A549 (cell line): Measurements from ENCODE around the gene CD46.

Experiments
- POLR2AphosphoS2 ChIP-seq: conservative IDR thresholded peaks from 2 replicates; pipeline ENCODE4 v1.6.1; 2012; ENCODE audit warnings: low read length, improper control_type of control experiment, inconsistent platforms
- TF ChIP-seq, protein P1 (sequence below): fragments of >200 bp; sonication (Bioruptor Twin); formaldehyde crosslinking; IDR thresholded peaks from 3 replicates; pipeline ENCODE4 v1.5.1; 2016
- TF ChIP-seq, protein P2 (sequence below): fragments of 250-450 bp; sonication (Bioruptor Pico); IDR thresholded peaks from 2 replicates; pipeline ENCODE4 v1.5.0; 2021; ENCODE audit warnings: mild to moderate bottlenecking, moderate library complexity, borderline replicate concordance

DNA sequence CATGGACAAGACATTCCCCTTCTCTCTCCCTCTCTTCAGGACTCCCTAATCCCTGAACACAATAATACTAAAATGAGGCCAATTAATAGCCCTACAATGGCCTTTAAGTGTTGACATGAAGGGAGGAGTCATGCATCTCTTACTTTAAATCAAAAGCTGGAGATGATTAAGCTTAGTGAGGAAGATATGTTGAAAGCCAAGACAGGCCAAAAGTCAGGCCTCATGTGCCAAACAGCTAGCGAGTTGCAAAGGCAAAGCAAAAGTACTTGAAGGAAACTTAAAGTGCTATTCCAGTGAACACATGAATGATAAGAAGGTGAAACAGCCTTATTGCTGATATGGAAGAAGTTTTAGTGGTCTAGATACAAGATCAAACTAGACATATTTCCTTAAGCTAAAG lies 49.5 kb upstream of the CD46 start:
- TF ChIP-seq, protein P1, sequence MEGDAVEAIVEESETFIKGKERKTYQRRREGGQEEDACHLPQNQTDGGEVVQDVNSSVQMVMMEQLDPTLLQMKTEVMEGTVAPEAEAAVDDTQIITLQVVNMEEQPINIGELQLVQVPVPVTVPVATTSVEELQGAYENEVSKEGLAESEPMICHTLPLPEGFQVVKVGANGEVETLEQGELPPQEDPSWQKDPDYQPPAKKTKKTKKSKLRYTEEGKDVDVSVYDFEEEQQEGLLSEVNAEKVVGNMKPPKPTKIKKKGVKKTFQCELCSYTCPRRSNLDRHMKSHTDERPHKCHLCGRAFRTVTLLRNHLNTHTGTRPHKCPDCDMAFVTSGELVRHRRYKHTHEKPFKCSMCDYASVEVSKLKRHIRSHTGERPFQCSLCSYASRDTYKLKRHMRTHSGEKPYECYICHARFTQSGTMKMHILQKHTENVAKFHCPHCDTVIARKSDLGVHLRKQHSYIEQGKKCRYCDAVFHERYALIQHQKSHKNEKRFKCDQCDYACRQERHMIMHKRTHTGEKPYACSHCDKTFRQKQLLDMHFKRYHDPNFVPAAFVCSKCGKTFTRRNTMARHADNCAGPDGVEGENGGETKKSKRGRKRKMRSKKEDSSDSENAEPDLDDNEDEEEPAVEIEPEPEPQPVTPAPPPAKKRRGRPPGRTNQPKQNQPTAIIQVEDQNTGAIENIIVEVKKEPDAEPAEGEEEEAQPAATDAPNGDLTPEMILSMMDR: no peak
- TF ChIP-seq, protein P2, sequence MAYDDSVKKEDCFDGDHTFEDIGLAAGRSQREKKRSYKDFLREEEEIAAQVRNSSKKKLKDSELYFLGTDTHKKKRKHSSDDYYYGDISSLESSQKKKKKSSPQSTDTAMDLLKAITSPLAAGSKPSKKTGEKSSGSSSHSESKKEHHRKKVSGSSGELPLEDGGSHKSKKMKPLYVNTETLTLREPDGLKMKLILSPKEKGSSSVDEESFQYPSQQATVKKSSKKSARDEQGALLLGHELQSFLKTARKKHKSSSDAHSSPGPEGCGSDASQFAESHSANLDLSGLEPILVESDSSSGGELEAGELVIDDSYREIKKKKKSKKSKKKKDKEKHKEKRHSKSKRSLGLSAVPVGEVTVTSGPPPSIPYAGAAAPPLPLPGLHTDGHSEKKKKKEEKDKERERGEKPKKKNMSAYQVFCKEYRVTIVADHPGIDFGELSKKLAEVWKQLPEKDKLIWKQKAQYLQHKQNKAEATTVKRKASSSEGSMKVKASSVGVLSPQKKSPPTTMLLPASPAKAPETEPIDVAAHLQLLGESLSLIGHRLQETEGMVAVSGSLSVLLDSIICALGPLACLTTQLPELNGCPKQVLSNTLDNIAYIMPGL: no peak
- TF ChIP-seq POLR2AphosphoS2: no peak
